Measurements from ENCODE around the gene DHX29. TPM values are rescaled to one million over a fixed set of nuclear protein-coding genes. Genes with fewer than 3 reads are reported as not detected.
A peak's percentile ranks its signal among the peaks of the same experiment; 100 is the strongest.

The DHX29 gene
- total RNA-seq, 1 donor from 2014 or later = 22.2 TPM

DNA sequence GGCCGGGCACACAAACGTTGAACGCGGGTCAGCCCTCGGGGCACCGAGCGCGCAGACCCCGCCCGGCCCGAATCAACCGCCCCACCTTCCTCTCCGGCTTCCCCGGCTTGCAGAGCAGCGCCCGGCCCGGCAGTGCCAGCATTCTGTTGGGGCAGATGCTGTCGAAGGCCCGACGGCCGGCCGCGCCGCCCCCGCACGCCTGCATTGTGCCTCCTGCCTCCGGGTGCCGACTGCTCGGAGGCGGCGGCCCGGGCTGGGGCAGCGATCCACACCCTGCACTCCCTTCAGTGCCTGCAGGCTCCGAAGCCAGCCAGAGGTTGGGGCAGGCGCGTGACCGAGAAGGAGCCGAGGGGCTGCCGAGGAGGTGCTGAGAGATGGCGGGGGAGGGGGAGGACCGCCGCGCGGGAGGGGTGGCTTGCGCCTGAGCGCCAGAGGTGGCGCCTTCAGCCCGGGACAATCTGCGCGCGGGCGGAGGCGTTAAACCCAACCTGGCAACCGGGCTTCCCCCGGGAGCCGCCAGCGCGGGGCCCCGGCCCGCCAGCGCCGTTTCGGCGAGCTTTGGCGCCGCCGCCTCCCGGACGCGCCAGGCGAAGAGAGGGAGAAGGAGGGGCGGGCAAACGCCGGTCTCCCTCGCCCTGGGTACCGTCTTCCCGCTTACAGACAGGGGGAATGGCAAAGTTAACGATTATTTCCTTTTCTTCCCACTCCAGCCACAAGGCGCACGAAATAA lies 80.4 kb downstream of the DHX29 start, which contains the start of gene MCIDAS:
Gene MCIDAS (minus strand): TSS at position 382 of the 730 bp plus-strand sequence. CDS start 177 bp downstream, at position 205.
- intact Hi-C loops (cut with DNase I) = no loop called here
- peak; percentile 55 to 57 for ATAC-seq
- H3K27ac ChIP-seq = no peak within 1 kb of the TSS

DNA sequence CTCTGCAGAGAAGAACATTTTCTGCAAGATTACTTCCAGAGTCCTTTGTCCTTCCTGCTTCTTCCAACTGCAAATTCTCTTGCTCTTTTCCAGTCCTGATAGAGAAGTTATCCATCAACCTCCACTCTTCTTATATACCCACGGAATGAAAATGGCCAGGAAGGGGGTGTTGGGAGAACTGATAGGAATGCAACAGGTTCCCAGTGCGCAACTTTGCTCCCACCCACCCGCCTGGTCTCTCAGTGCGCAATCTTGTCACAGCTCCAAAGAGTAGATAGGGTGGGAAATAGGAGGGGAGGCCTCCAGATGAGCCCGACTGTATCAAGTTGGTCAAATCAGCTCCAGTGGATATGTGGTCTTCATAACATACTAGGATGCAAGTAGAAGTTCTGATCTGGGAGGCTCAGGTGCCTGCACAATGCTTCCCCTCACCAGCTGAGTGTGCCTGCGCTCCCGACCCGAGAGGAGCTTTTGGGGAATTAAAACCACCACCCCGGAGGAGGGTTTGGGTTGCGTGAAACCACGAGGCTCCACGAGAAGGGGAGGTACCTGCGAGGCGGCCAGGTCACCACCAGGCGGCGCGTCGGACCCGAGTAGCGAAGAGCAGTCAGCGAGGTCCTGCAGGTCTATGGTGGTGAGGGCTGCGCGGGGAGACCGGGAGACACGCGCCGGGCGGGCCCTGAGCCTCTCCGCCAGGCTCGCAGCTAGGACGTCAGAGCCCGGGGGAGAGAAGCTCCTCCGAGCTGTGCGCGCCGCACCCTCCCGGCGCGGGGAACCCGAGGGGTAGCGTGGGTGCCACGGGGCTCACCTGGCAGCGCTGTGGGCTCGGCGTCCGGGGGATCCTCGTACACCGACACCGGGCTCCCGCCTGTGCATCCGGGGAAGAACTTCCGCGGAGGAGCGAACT lies 81.2 kb downstream of the DHX29 start:
- Histone ChIP-seq H3K4me3 (peak overlapping the region; percentile 47), H3K27ac (no peak overlapping the region), H3K27me3 (ENCODE audit: low read depth) (peaks cover 100% of the 10 kb centered on the region), H3K9me3 (no peaks in the 10 kb centered on the region), H3K36me3 (no peaks in the 10 kb centered on the region), H3K4me1 (peaks cover 25% of the 10 kb centered on the region)
- TF ChIP-seq CTCF (IDR thresholded peaks at IDR 0.05) = peak; percentile 27
- intact Hi-C loops (cut with DNase I) = no loop called here
- DNase-seq (peak; percentile 52), ATAC-seq (peak; percentile 53 to 62)

More for the DNA sequence above, 80.4 kb downstream of the DHX29 start, which contains the start of gene MCIDAS:
- H3K36me3 ChIP-seq = no peaks in the 10 kb centered on the region
- H3K27me3 ChIP-seq (ENCODE audit: low read depth) = peaks cover 100% of the 10 kb centered on the region
- no peaks in the 10 kb centered on the region for H3K9me3 ChIP-seq
- DNase-seq = peak; percentile 57
- peaks cover 33% of the 10 kb centered on the region for H3K4me1 ChIP-seq
- no peak for TF ChIP-seq CTCF (IDR thresholded peaks at IDR 0.05)
- peak within 1 kb of the TSS; percentile 47 for H3K4me3 ChIP-seq

DNA sequence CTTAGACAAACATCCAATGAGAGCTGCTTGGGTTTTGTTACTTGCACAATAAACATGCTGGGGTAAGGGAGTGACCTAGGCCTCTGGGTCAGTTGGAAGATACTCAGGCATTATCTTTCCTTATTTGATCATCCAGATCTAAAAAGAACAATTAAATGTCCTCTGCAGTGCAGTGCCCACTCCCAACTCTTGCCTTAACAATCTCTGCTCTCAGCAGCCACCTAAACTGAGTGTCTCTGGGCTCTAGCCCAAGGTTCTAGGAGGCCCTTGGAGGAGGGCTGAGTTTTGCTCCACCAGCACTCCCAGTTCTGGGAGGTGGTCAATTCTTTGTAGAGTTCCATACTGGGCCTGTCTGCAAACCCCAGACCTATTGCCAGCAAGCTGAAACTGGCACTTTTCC lies 82.1 kb downstream of the DHX29 start:
- no peak for DNase-seq
- Histone ChIP-seq H3K36me3 (no peaks in the 10 kb centered on the region), H3K4me3 (no peak overlapping the region), H3K9me3 (no peaks in the 10 kb centered on the region), H3K4me1 (peaks cover 26% of the 10 kb centered on the region), H3K27ac (no peak overlapping the region), H3K27me3 (ENCODE audit: low read depth) (peaks cover 100% of the 10 kb centered on the region)
- TF ChIP-seq CTCF (IDR thresholded peaks at IDR 0.05) = no peak
- intact Hi-C loops (cut with DNase I) = no loop called here
- no peak for ATAC-seq

GRCh38 chr5:55223812-55224240 lies 83.7 kb downstream of the DHX29 start:
- Histone ChIP-seq H3K4me1 (peaks cover 27% of the 10 kb centered on the region), H3K9me3 (no peaks in the 10 kb centered on the region), H3K4me3 (no peak overlapping the region), H3K27me3 (ENCODE audit: low read depth) (peaks cover 99% of the 10 kb centered on the region), H3K27ac (no peak overlapping the region), H3K36me3 (no peaks in the 10 kb centered on the region)
- intact Hi-C loops (cut with DNase I) = no loop called here
- no peak for TF ChIP-seq CTCF (IDR thresholded peaks at IDR 0.05)
- ATAC-seq (no peak), DNase-seq (no peak)

GRCh38 chr5:55222985-55223811 lies 84.3 kb downstream of the DHX29 start:
- Histone ChIP-seq H3K27ac (no peak overlapping the region), H3K4me1 (peaks cover 27% of the 10 kb centered on the region), H3K27me3 (ENCODE audit: low read depth) (peaks cover 93% of the 10 kb centered on the region), H3K4me3 (no peak overlapping the region), H3K9me3 (no peaks in the 10 kb centered on the region), H3K36me3 (no peaks in the 10 kb centered on the region)
- intact Hi-C loops (cut with DNase I) = no loop called here
- no peak for TF ChIP-seq CTCF (IDR thresholded peaks at IDR 0.05)
- no peak for ATAC-seq
- DNase-seq = no peak

Data from lower lobe of right lung (tissue), 2 donors.